ENCODE data around the gene POLE2.
"Not testable (repeated sequence)": the region's sequence is repeated elsewhere in the genome, so short reads cannot be mapped to it uniquely, and the experiment has no call there.

POLE2 gene

DNA sequence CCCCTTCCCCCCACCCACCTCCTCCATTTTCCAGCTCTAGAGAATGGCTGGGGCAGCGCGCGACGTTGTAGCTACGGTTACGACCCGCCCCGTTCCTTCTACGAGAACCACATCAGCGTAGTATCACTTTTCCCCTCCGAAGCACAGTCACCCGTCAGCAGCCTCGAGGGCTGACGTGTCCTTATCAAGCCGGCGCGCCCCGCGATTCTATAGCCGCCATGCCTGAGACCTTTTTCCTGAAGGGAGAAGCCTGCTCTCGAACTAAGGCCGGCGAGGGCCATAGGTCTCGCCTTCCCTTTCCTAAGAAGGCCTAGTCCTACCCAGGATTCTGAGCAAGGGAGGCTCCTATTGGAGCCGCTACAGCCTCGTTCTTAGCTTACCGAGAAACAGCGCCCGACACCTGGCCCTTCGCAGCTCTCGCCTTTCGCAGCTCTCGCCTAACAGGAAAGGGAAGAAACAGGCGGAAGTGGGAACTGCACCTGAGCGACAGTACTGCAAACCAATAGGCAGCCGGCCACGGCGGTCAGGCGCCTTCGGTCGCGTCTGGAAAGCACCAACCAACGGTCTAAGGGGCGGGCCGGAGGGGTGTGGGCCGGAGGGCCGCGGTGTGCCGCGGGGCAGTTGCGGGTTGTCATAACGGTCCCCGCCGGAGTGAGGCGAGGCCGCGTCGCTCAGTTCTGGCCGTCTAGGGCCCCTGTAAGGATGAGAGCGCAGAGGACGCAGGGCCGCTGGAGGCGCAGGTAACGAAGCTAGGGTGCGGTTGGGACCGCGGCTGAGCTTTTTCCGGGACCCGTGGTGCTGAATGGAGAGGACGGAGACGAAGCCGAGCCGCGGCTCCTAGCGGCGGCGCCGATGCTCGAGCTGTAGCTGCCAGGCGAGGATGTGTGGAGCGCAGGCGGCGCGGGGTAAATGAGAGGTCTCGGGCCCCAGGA is 67.6 kb downstream of the POLE2 start, which contains the start of the genes MGAT2 and RPL36AL:
Gene MGAT2, plus strand, starts transcription at position 618 of the 932 bp plus-strand sequence. CDS start 470 bp downstream, outside the sequence.
Gene RPL36AL, minus strand, starts transcription at position 445 of the 932 bp plus-strand sequence. CDS start 1,522 bp downstream, outside the sequence.
- TF ChIP-seq, protein P1, sequence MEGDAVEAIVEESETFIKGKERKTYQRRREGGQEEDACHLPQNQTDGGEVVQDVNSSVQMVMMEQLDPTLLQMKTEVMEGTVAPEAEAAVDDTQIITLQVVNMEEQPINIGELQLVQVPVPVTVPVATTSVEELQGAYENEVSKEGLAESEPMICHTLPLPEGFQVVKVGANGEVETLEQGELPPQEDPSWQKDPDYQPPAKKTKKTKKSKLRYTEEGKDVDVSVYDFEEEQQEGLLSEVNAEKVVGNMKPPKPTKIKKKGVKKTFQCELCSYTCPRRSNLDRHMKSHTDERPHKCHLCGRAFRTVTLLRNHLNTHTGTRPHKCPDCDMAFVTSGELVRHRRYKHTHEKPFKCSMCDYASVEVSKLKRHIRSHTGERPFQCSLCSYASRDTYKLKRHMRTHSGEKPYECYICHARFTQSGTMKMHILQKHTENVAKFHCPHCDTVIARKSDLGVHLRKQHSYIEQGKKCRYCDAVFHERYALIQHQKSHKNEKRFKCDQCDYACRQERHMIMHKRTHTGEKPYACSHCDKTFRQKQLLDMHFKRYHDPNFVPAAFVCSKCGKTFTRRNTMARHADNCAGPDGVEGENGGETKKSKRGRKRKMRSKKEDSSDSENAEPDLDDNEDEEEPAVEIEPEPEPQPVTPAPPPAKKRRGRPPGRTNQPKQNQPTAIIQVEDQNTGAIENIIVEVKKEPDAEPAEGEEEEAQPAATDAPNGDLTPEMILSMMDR (IDR thresholded peaks at IDR 0.05; ENCODE audit: low read depth, low read length): peak; percentile 21; the same call in 1 of the 2 replicates
- TF ChIP-seq EZH2phosphoT487 (IDR thresholded peaks at IDR 0.05; ENCODE audit: low read depth): no peak
- peak within 1 kb of the TSS; percentile 96 for H3K4me2 ChIP-seq (ENCODE audit: low read length)
- peak within 1 kb of the TSS; percentile 89 for H3K27ac ChIP-seq (ENCODE audit: low read length)
- H3K9ac ChIP-seq (ENCODE audit: low read length): peak within 1 kb of the TSS; percentile 94
- no peaks in the 10 kb centered on the region for H3K9me3 ChIP-seq (ENCODE audit: insufficient read depth, low read length)
- H3K4me3 ChIP-seq (ENCODE audit: low read length): peak within 1 kb of the TSS; percentile 88
- peaks cover 44% of the 10 kb centered on the region for H4K20me1 ChIP-seq (ENCODE audit: insufficient read depth, low read length)
- H3K4me1 ChIP-seq (ENCODE audit: low read length): peaks cover 33% of the 10 kb centered on the region
- H3K79me2 ChIP-seq (ENCODE audit: low read length): peaks cover 95% of the 10 kb centered on the region
- no peak within 1 kb of the TSS for H2AFZ ChIP-seq (ENCODE audit: low read depth, low read length)
- H3K36me3 ChIP-seq (replicated peaks; ENCODE audit: low read depth, low read length): peaks cover 56% of the 10 kb centered on the region
- H3K27me3 ChIP-seq (ENCODE audit: low read depth, low read length): no peaks in the 10 kb centered on the region

DNA sequence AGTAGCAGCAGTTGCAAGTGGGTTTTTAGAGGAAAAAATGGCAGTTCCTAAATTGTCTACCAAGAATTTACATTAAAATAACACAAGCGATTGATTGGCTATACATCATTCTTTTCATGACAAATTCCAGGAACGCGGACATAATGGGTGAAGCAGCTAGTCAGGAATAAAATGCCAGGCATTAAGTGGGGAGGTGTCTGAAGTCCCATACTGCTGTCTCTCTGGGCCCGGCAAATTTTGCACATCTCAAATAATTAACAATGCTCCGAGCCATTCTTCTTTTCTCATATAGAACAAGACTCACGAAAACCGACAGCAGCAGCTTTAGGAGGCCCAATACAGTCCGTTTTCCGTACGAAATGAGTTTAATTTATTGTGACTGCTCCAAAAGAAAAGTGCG is 68.3 kb downstream of the POLE2 start:
- H4K20me1 ChIP-seq (ENCODE audit: insufficient read depth, low read length): peaks cover 44% of the 10 kb centered on the region
- H3K4me1 ChIP-seq (ENCODE audit: low read length): peaks cover 33% of the 10 kb centered on the region
- H3K9ac ChIP-seq (ENCODE audit: low read length): peak overlapping the region; percentile 94
- no peak for TF ChIP-seq EZH2phosphoT487 (IDR thresholded peaks at IDR 0.05; ENCODE audit: low read depth)
- TF ChIP-seq, protein P1 (IDR thresholded peaks at IDR 0.05; ENCODE audit: low read depth, low read length): no peak
- H3K4me3 ChIP-seq (ENCODE audit: low read length): peak overlapping the region; percentile 88
- peak overlapping the region; percentile 89 for H3K27ac ChIP-seq (ENCODE audit: low read length)
- no peaks in the 10 kb centered on the region for H3K9me3 ChIP-seq (ENCODE audit: insufficient read depth, low read length)
- peaks cover 57% of the 10 kb centered on the region for H3K36me3 ChIP-seq (replicated peaks; ENCODE audit: low read depth, low read length)
- no peaks in the 10 kb centered on the region for H3K27me3 ChIP-seq (ENCODE audit: low read depth, low read length)
- H2AFZ ChIP-seq (ENCODE audit: low read depth, low read length): no peak overlapping the region
- peak overlapping the region; percentile 79 for H3K4me2 ChIP-seq (ENCODE audit: low read length)
- H3K79me2 ChIP-seq (ENCODE audit: low read length): peaks cover 91% of the 10 kb centered on the region

DNA sequence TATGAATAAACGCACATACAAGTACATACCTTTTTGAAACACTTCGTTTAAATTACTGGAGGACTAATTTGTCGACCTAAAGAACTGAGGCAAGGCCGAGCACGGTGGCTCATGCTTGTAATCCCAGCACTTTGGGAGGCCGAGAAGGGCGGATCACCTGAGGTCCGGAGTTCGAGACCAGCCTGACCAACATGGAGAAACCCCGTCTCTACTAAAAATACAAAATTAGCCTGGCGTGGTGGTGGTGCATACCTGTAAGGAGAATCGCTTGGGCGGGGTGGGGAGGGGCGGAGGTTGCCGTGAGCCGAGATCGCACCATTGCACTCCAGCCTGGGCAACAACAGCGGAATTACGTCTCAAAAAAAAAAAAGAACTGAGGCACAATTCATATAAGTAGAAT is 68.7 kb downstream of the POLE2 start:
- peaks cover 91% of the 10 kb centered on the region for H3K79me2 ChIP-seq (ENCODE audit: low read length)
- H3K27me3 ChIP-seq (ENCODE audit: low read depth, low read length); H3K9me3 ChIP-seq (ENCODE audit: insufficient read depth, low read length); H2AFZ ChIP-seq (ENCODE audit: low read depth, low read length): not testable (repeated sequence)
- H3K27ac ChIP-seq (ENCODE audit: low read length): peak overlapping the region; percentile 89
- peak overlapping the region; percentile 79 for H3K4me2 ChIP-seq (ENCODE audit: low read length)
- peaks cover 44% of the 10 kb centered on the region for H4K20me1 ChIP-seq (ENCODE audit: insufficient read depth, low read length)
- peak overlapping the region; percentile 88 for H3K4me3 ChIP-seq (ENCODE audit: low read length)
- H3K4me1 ChIP-seq (ENCODE audit: low read length): peaks cover 31% of the 10 kb centered on the region
- peak overlapping the region; percentile 94 for H3K9ac ChIP-seq (ENCODE audit: low read length)
- peaks cover 58% of the 10 kb centered on the region for H3K36me3 ChIP-seq (replicated peaks; ENCODE audit: low read depth, low read length)

- H3K27me3 ChIP-seq (ENCODE audit: low read depth, low read length): no peaks in the 10 kb centered on the region
- H4K20me1 ChIP-seq (ENCODE audit: insufficient read depth, low read length): peaks cover 36% of the 10 kb centered on the region
- H3K9me3 ChIP-seq (ENCODE audit: insufficient read depth, low read length): no peaks in the 10 kb centered on the region
- peaks cover 18% of the 10 kb centered on the region for H3K4me1 ChIP-seq (ENCODE audit: low read length)
- no peak overlapping the region for H3K9ac ChIP-seq (ENCODE audit: low read length)
- no peak overlapping the region for H3K27ac ChIP-seq (ENCODE audit: low read length)
- H3K4me3 ChIP-seq (ENCODE audit: low read length): no peak overlapping the region
- H3K36me3 ChIP-seq (replicated peaks; ENCODE audit: low read depth, low read length): peaks cover 53% of the 10 kb centered on the region
- peaks cover 87% of the 10 kb centered on the region for H3K79me2 ChIP-seq (ENCODE audit: low read length)
- H3K4me2 ChIP-seq (ENCODE audit: low read length): no peak overlapping the region; the same call in 1 of the 2 replicates
- TF ChIP-seq EZH2phosphoT487 (IDR thresholded peaks at IDR 0.05; ENCODE audit: low read depth): no peak
- TF ChIP-seq, protein P1 (IDR thresholded peaks at IDR 0.05; ENCODE audit: low read depth, low read length): no peak
- no peak overlapping the region for H2AFZ ChIP-seq (ENCODE audit: low read depth, low read length)
Observed at GRCh38 chr14:49617852-49618519, 70.0 kb downstream of the POLE2 start.

All from OCI-LY3 (cell line).